Measurements from ENCODE around the gene CASD1. TPM values are rescaled to one million over a fixed set of nuclear protein-coding genes. Genes with fewer than 3 reads are reported as not detected.

Gene CASD1
- total RNA-seq, 4 donors from 2014 or later, result 21.2 to 24.9 (median 21.9) TPM

- Histone ChIP-seq H3K36me3 (no peaks in the 10 kb centered on the region), H3K27me3 (no peaks in the 10 kb centered on the region), H3K4me1 (no peaks in the 10 kb centered on the region), H3K9me3 (no peaks in the 10 kb centered on the region), H3K4me3 (no peak overlapping the region), H3K27ac (no peak overlapping the region)
- DNase-seq (ENCODE audit: low spot score in 2 of 2), result no peak
- WGBS, 2 donors, result 88 to 91% methylated on average over 1 of the region's 1 CpG
- TF ChIP-seq CTCF (IDR thresholded peaks at IDR 0.05), result no peak
- TF ChIP-seq POLR2A (IDR thresholded peaks at IDR 0.05), result no peak
- TF ChIP-seq EP300 (IDR thresholded peaks at IDR 0.05), result no peak
These were observed 31.7 kb upstream of the CASD1 start for GRCh38 chr7:94477878-94478277.

DNA sequence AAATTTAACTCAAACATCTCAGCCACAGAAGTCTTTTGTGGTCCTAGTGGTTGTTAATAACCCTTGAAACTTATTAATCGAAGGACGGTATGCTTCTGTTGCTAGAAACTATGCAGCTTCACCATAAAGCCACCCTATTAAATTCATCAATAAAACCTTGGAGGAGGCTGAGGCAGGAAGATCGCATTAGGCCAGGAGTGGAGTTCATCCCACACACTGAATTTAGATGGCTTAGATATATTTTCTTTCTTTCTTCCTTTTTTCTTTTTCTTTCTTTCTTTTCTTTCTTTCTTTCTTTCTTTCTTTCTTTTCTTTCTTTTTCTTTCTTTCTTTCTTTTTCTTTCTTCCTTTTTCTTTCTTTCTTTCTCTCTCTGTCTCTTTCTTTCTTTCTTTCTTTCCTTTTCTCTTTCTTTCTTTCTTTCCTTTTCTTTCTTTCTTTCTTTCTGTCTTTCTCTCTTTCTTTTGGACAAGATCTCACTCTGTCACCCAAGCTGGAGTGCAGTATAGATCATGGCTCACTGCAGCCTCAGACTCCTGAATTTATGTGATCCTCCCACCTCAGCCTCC lies 30.9 kb upstream of the CASD1 start:
- no peak for DNase-seq (ENCODE audit: low spot score in 2 of 2)
- H3K27ac ChIP-seq, result no peak overlapping the region
- H3K4me1 ChIP-seq, result no peaks in the 10 kb centered on the region
- no peak overlapping the region for H3K4me3 ChIP-seq
- WGBS, 2 donors, result 78% methylated on average over 3 of the region's 3 CpGs
- no peaks in the 10 kb centered on the region for H3K9me3 ChIP-seq
- TF ChIP-seq EP300 (IDR thresholded peaks at IDR 0.05) (no peak), CTCF (IDR thresholded peaks at IDR 0.05) (no peak), POLR2A (IDR thresholded peaks at IDR 0.05) (no peak)
- H3K36me3 ChIP-seq, result no peaks in the 10 kb centered on the region
- H3K27me3 ChIP-seq, result no peaks in the 10 kb centered on the region

- no peak overlapping the region for H3K4me3 ChIP-seq
- no peak for DNase-seq (ENCODE audit: low spot score in 2 of 2)
- H3K36me3 ChIP-seq, result no peaks in the 10 kb centered on the region
- 40 to 54% methylated on average over 3 of the region's 3 CpGs for WGBS, 2 donors
- H3K9me3 ChIP-seq, result no peaks in the 10 kb centered on the region
- TF ChIP-seq EP300 (IDR thresholded peaks at IDR 0.05) (no peak), CTCF (IDR thresholded peaks at IDR 0.05) (no peak), POLR2A (IDR thresholded peaks at IDR 0.05) (no peak)
- H3K4me1 ChIP-seq, result no peaks in the 10 kb centered on the region
- no peaks in the 10 kb centered on the region for H3K27me3 ChIP-seq
- no peak overlapping the region for H3K27ac ChIP-seq
These were observed 28.3 kb upstream of the CASD1 start for GRCh38 chr7:94481279-94481678.

GRCh38 chr7:94482796-94483195 lies 26.8 kb upstream of the CASD1 start:
- no peaks in the 10 kb centered on the region for H3K9me3 ChIP-seq
- H3K4me3 ChIP-seq, result no peak overlapping the region
- no peaks in the 10 kb centered on the region for H3K36me3 ChIP-seq
- DNase-seq (ENCODE audit: low spot score in 2 of 2), result no peak
- no peak overlapping the region for H3K27ac ChIP-seq
- no peak for TF ChIP-seq POLR2A (IDR thresholded peaks at IDR 0.05)
- TF ChIP-seq CTCF (IDR thresholded peaks at IDR 0.05), result no peak
- no peak for TF ChIP-seq EP300 (IDR thresholded peaks at IDR 0.05)
- no peaks in the 10 kb centered on the region for H3K27me3 ChIP-seq
- 90 to 92% methylated on average over 9 of the region's 9 CpGs for WGBS, 2 donors
- H3K4me1 ChIP-seq, result no peaks in the 10 kb centered on the region

DNA sequence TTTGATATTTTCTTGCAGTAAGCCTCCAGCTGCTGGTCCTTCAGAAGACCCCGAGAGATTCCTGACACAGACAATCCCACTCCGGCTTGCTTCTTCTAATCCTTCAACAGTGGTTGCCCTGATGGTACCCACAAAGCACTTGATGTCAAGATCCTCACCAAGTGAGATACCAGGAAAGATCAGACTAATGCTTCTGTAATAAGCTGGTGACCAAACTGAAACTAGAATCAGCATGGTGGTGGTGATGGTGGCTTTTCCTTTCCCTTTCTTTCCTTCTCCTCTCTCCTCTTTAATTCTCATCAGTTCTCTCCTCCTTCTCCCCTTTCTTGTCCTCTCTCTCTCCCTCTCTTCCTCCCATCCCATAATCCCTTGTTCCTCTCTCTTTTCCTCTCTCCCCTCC lies 25.8 kb upstream of the CASD1 start:
- WGBS, 2 donors, result 95 to 96% methylated on average over 2 of the region's 2 CpGs
- Histone ChIP-seq H3K4me1 (no peaks in the 10 kb centered on the region), H3K27me3 (no peaks in the 10 kb centered on the region), H3K9me3 (no peaks in the 10 kb centered on the region), H3K4me3 (no peak overlapping the region), H3K36me3 (no peaks in the 10 kb centered on the region), H3K27ac (no peak overlapping the region)
- no peak for DNase-seq (ENCODE audit: low spot score in 2 of 2)
- no peak for TF ChIP-seq POLR2A (IDR thresholded peaks at IDR 0.05)
- no peak for TF ChIP-seq CTCF (IDR thresholded peaks at IDR 0.05)
- no peak for TF ChIP-seq EP300 (IDR thresholded peaks at IDR 0.05)

All from tibial nerve (tissue), 4 donors.